ENCODE results near the gene ITGA6. TPM values are rescaled to one million over a fixed set of nuclear protein-coding genes. Genes with fewer than 3 reads are reported as not detected.

The ITGA6 gene
- total RNA-seq, 1 donor from 2014 or later = 26.1 TPM

GRCh38 chr2:172402198-172402597 is 25.2 kb upstream of the ITGA6 start:
- DNase-seq (ENCODE audit: extremely low spot score, unreplicated experiment) = no peak
- H3K4me3 Mint-ChIP-seq = no peak overlapping the region
- no peak overlapping the region for H3K27ac Mint-ChIP-seq

GRCh38 chr2:172403402-172403801 is 24.0 kb upstream of the ITGA6 start:
- Mint-ChIP-seq H3K4me3 (no peak overlapping the region), H3K36me3 (no peaks in the 10 kb centered on the region), H3K27me3 (no peaks in the 10 kb centered on the region), H3K4me1 (ENCODE audit: unreplicated experiment) (peaks cover 4% of the 10 kb centered on the region), H3K9me3 (no peaks in the 10 kb centered on the region), H3K27ac (no peak overlapping the region)
- no peak for DNase-seq (ENCODE audit: extremely low spot score, unreplicated experiment)
- TF ChIP-seq CTCF (conservative IDR thresholded peaks at IDR 0.05) = no peak

More at GRCh38 chr2:172402198-172402597, 25.2 kb upstream of the ITGA6 start:
- no peak for TF ChIP-seq CTCF (conservative IDR thresholded peaks at IDR 0.05)
- Mint-ChIP-seq H3K27me3 (no peaks in the 10 kb centered on the region), H3K4me1 (ENCODE audit: unreplicated experiment) (peaks cover 4% of the 10 kb centered on the region), H3K36me3 (no peaks in the 10 kb centered on the region), H3K9me3 (no peaks in the 10 kb centered on the region)

GRCh38 chr2:172403881-172404468 is 23.4 kb upstream of the ITGA6 start:
- no peak overlapping the region for H3K27ac Mint-ChIP-seq
- peaks cover 4% of the 10 kb centered on the region for H3K4me1 Mint-ChIP-seq (ENCODE audit: unreplicated experiment)
- H3K9me3 Mint-ChIP-seq = no peaks in the 10 kb centered on the region
- DNase-seq (ENCODE audit: extremely low spot score, unreplicated experiment) = no peak
- no peaks in the 10 kb centered on the region for H3K36me3 Mint-ChIP-seq
- no peak overlapping the region for H3K4me3 Mint-ChIP-seq
- no peaks in the 10 kb centered on the region for H3K27me3 Mint-ChIP-seq
- TF ChIP-seq CTCF (conservative IDR thresholded peaks at IDR 0.05) = no peak

GRCh38 chr2:172404824-172405223 is 22.6 kb upstream of the ITGA6 start:
- DNase-seq (ENCODE audit: extremely low spot score, unreplicated experiment) = no peak
- no peak overlapping the region for H3K4me3 Mint-ChIP-seq
- peaks cover 4% of the 10 kb centered on the region for H3K4me1 Mint-ChIP-seq (ENCODE audit: unreplicated experiment)
- H3K36me3 Mint-ChIP-seq = no peaks in the 10 kb centered on the region
- peaks cover 3% of the 10 kb centered on the region for H3K27me3 Mint-ChIP-seq
- no peaks in the 10 kb centered on the region for H3K9me3 Mint-ChIP-seq
- no peak overlapping the region for H3K27ac Mint-ChIP-seq
- no peak for TF ChIP-seq CTCF (conservative IDR thresholded peaks at IDR 0.05)

- no peaks in the 10 kb centered on the region for H3K9me3 Mint-ChIP-seq
- TF ChIP-seq CTCF (conservative IDR thresholded peaks at IDR 0.05) = no peak
- H3K4me3 Mint-ChIP-seq = no peak overlapping the region
- no peak for DNase-seq (ENCODE audit: extremely low spot score, unreplicated experiment)
- peaks cover 3% of the 10 kb centered on the region for H3K27me3 Mint-ChIP-seq
- no peaks in the 10 kb centered on the region for H3K36me3 Mint-ChIP-seq
- H3K27ac Mint-ChIP-seq = no peak overlapping the region
- peaks cover 4% of the 10 kb centered on the region for H3K4me1 Mint-ChIP-seq (ENCODE audit: unreplicated experiment)
These were observed 21.7 kb upstream of the ITGA6 start for GRCh38 chr2:172405673-172406072.
